IMR-90 (cell line): ENCODE data around the gene SLC29A1. TPM values are rescaled to one million over a fixed set of nuclear protein-coding genes. Genes with fewer than 3 reads are reported as not detected.

Experiments used
- ATAC-seq: fragments of 200-7000 bp; cut with Tn5 transposase; 2 replicates; pipeline ENCODE4 v1.9.1; 2020; ENCODE audit warnings: low read depth, mild to moderate bottlenecking, moderate library complexity
- BruUV-seq: library from RNA; stranded (reverse); fragments of 400-500 nt; replicated peaks from 2 replicates; lab custom pipeline; 2021; lab: Mats Ljungman, UMichigan
- CTCF ChIA-PET: fragments of 300-600 bp; formaldehyde crosslinking; extraction: SDS; loops from one replicate; lab custom pipeline; 2021; ENCODE audit warnings: antibody characterized with exemption; lab: Yijun Ruan, JAX
- POLR2A ChIA-PET: fragments of 300-600 bp; sonication (Branson Sonifier 250); formaldehyde crosslinking; loops from one replicate; lab custom pipeline; 2022; ENCODE audit warnings: antibody characterized with exemption; ENCODE audit not compliant: unreplicated experiment; lab: Charles Lee
- DNase-seq: peaks from one replicate; pipeline ENCODE4 v3.0.0; 2013
- H2AFZ ChIP-seq: replicated peaks from 2 replicates; pipeline ENCODE3; 2013; ENCODE audit warnings: low read length, mild to moderate bottlenecking; ENCODE audit not compliant: poor library complexity
- H2AK5ac ChIP-seq: 2 replicates; pipeline ENCODE4 v1.6.1; 2013; ENCODE audit warnings: low read depth, low read length, inconsistent platforms
- H2AK9ac ChIP-seq: replicated peaks from 2 replicates; pipeline ENCODE3; 2013; ENCODE audit warnings: mild to moderate bottlenecking, low read depth, low read length, moderate library complexity; ENCODE audit not compliant: poor library complexity
- H2BK120ac ChIP-seq: 2 replicates; pipeline ENCODE4 v1.6.1; 2013; ENCODE audit warnings: low read depth, low read length, inconsistent platforms
- H2BK15ac ChIP-seq: 3 replicates; pipeline ENCODE4 v1.6.1; 2013; ENCODE audit warnings: low read depth, low read length, inconsistent platforms
- H2BK20ac ChIP-seq: 2 replicates; pipeline ENCODE4 v1.6.1; 2013; ENCODE audit warnings: low read depth, mild to moderate bottlenecking, inconsistent platforms, low read length, moderate library complexity
- H2BK5ac ChIP-seq: 2 replicates; pipeline ENCODE4 v1.6.1; 2013; ENCODE audit warnings: mild to moderate bottlenecking, low read depth, low read length, inconsistent platforms; ENCODE audit not compliant: poor library complexity, severe bottlenecking
- H3K14ac ChIP-seq: replicated peaks from 2 replicates; pipeline ENCODE4 v1.6.1; 2013; ENCODE audit warnings: low read depth, low read length, inconsistent platforms
- H3K18ac ChIP-seq: 2 replicates; pipeline ENCODE4 v1.6.1; 2013; ENCODE audit warnings: low read depth, low read length, control low read depth
- H3K23ac ChIP-seq: 2 replicates; pipeline ENCODE4 v1.6.1; 2013; ENCODE audit warnings: low read depth, low read length, inconsistent platforms
- H3K27ac ChIP-seq: 2 replicates; pipeline ENCODE4 v1.5.1; 2013; ENCODE audit warnings: mild to moderate bottlenecking, control low read depth, low read length; ENCODE audit not compliant: insufficient read depth
- H3K27me3 ChIP-seq: 2 replicates; pipeline ENCODE4 v1.6.1; 2013; ENCODE audit warnings: low read length; ENCODE audit not compliant: control insufficient read depth, insufficient read depth
- H3K36me3 ChIP-seq: 2 replicates; pipeline ENCODE4 v1.6.1; 2013; ENCODE audit warnings: low read length, mixed read lengths; ENCODE audit not compliant: control insufficient read depth, insufficient read depth
- H3K4ac ChIP-seq: 2 replicates; pipeline ENCODE4 v1.6.1; 2013; ENCODE audit warnings: low read depth, low read length, inconsistent platforms
- H3K4me1 ChIP-seq: 2 replicates; pipeline ENCODE4 v1.6.1; 2013; ENCODE audit warnings: low read length, mixed read lengths; ENCODE audit not compliant: control insufficient read depth, insufficient read depth
- H3K4me2 ChIP-seq: 2 replicates; pipeline ENCODE4 v1.6.1; 2013; ENCODE audit warnings: low read depth, mild to moderate bottlenecking, control low read depth, low read length, moderate library complexity
- H3K4me3 ChIP-seq: 2 replicates; pipeline ENCODE4 v1.5.1; 2013; ENCODE audit warnings: low read depth, mild to moderate bottlenecking, control low read depth, low read length, moderate library complexity; ENCODE audit not compliant: insufficient read depth
- H3K56ac ChIP-seq: 2 replicates; pipeline ENCODE4 v1.6.1; 2013; ENCODE audit warnings: low read length, inconsistent platforms; ENCODE audit not compliant: insufficient read depth; ENCODE audit errors: extremely low read depth
- H3K79me1 ChIP-seq, 2 experiments: 2 replicates each; pipeline ENCODE4 v1.6.1; 2013; ENCODE audit warnings: low read length in 2 of 2, inconsistent platforms in 1 of 2, low read depth in 1 of 2
- H3K9ac ChIP-seq: 2 replicates; pipeline ENCODE4 v1.6.1; 2013; ENCODE audit warnings: low read depth, low read length, control low read depth
- H3K9me1 ChIP-seq: 2 replicates; pipeline ENCODE4 v1.6.1; 2013; ENCODE audit warnings: low read length, inconsistent platforms; ENCODE audit not compliant: insufficient read depth
- H3K9me3 ChIP-seq: 2 replicates; pipeline ENCODE4 v1.6.1; 2013; ENCODE audit warnings: low read length; ENCODE audit not compliant: control insufficient read depth, insufficient read depth
- H4K20me1 ChIP-seq: 2 replicates; pipeline ENCODE4 v1.6.1; 2013; ENCODE audit warnings: low read length, inconsistent platforms; ENCODE audit not compliant: insufficient read depth
- H4K5ac ChIP-seq: 2 replicates; pipeline ENCODE4 v1.6.1; 2013; ENCODE audit warnings: mild to moderate bottlenecking, low read depth, low read length, control low read depth
- H4K8ac ChIP-seq, 2 experiments: 2 replicates each; pipeline ENCODE4 v1.6.1; 2013; ENCODE audit warnings: low read depth in 2 of 2, low read length in 2 of 2, control low read depth in 1 of 2, inconsistent platforms in 1 of 2
- H4K91ac ChIP-seq: 2 replicates; pipeline ENCODE4 v1.6.1; 2013; ENCODE audit warnings: low read depth, low read length, inconsistent platforms; ENCODE audit not compliant: insufficient read depth
- CHD1 ChIP-seq: IDR thresholded peaks from 2 replicates; pipeline ENCODE4 v1.6.1; 2012; ENCODE audit warnings: low read depth, low read length, improper control_type of control experiment
- MAFK ChIP-seq: IDR thresholded peaks from 2 replicates; pipeline ENCODE4 v1.6.1; 2012; ENCODE audit warnings: low read depth, low read length, improper control_type of control experiment
- MAZ ChIP-seq: IDR thresholded peaks from 2 replicates; pipeline ENCODE4 v1.6.1; 2012; ENCODE audit warnings: low read depth, mild to moderate bottlenecking, low read length, improper control_type of control experiment, moderate library complexity, borderline replicate concordance
- MXI1 ChIP-seq: IDR thresholded peaks from 2 replicates; pipeline ENCODE4 v1.6.1; 2012; ENCODE audit warnings: low read depth, mild to moderate bottlenecking, low read length, moderate library complexity, borderline replicate concordance
- POLR2A ChIP-seq: IDR thresholded peaks from 2 replicates; pipeline ENCODE4 v1.6.1; 2012; ENCODE audit warnings: mild to moderate bottlenecking, low read depth, low read length
- RFX5 ChIP-seq: IDR thresholded peaks from 2 replicates; pipeline ENCODE4 v1.8.0; 2012; ENCODE audit warnings: low read depth, mild to moderate bottlenecking, low read length, moderate library complexity
- SMC3 ChIP-seq: fragments of 150-350 bp; IDR thresholded peaks from 2 replicates; pipeline ENCODE4 v1.6.1; 2016; ENCODE audit warnings: low read depth, mild to moderate bottlenecking, antibody characterized with exemption, low read length, moderate library complexity
- USF2 ChIP-seq: fragments of 150-350 bp; IDR thresholded peaks from 2 replicates; pipeline ENCODE4 v1.6.1; 2017; ENCODE audit warnings: mild to moderate bottlenecking, antibody characterized with exemption, low read length, low read depth
- WGBS, 2 experiments: methylation state at CpG; one replicate each; pipeline versions ENCODE4 v1.1.5 to v1.1.7; 2013; ENCODE audit warnings: missing lambda C conversion rate in 2 of 2; ENCODE audit not compliant: insufficient read length in 1 of 2; ENCODE audit errors: extremely low coverage in 2 of 2; 5-methylcytosine and 5-hydroxymethylcytosine counted together
- dilution Hi-C: fragments of 300-500 bp; cut with HindIII; formaldehyde crosslinking; loops from one replicate; pipeline ENCODE4 v1.14.3; 2018; ENCODE audit warnings: low sequenced_read_pairs; ENCODE audit not compliant: unreplicated experiment
- in situ Hi-C: fragments of 300-500 bp; cut with MboI; formaldehyde crosslinking; loops from 3 replicates; pipeline ENCODE4 v1.14.3; 2019; ENCODE audit warnings: low sequenced_read_pairs, inconsistent platforms, mixed read lengths
- intact Hi-C: fragments of 100-400 bp; cut with micrococcal nuclease; formaldehyde crosslinking; loops from 2 replicates; pipeline ENCODE4 v1.10.0; 2022
- polyA plus RNA-seq, 3 experiments: library from polyadenylated mRNA; depleted of rRNA; stranded (reverse); fragments of >200 nt; gene quantifications; 2 replicates each; pipeline ENCODE4 v1.2.3, GENCODE V29; 2012; ENCODE audit warnings: low replicate concordance in 1 of 3
- total RNA-seq: library from RNA; depleted of rRNA; stranded (reverse); fragments of >200 nt; gene quantifications from 2 replicates; pipeline ENCODE4 v1.2.3, GENCODE V29; 2012

The SLC29A1 gene
- total and polyA plus RNA-seq, 2 of the 4 experiments (the other 2 are of a cell fraction): 4.1 to 22.1 TPM

- H2AFZ ChIP-seq: no peak overlapping the region
- dilution Hi-C loops (no loop called here), intact Hi-C loops (no loop called here), in situ Hi-C loops (no loop called here)
- no peak overlapping the region for H3K4ac ChIP-seq
- H3K36me3 ChIP-seq: no peaks in the 10 kb centered on the region
- no peak overlapping the region; the same call in 1 of the 2 replicates for H3K4me3 ChIP-seq
- WGBS, 2 experiments: 0% methylated on average over 12 of the region's 90 CpGs; no CpG with 5 or more reads in 1 of the 2 experiments
- H2AK5ac ChIP-seq: no peak overlapping the region
- H2AK9ac ChIP-seq: no peak overlapping the region
- no peak overlapping the region for H3K14ac ChIP-seq
- no peak overlapping the region for H3K27ac ChIP-seq
- H4K20me1 ChIP-seq: no peaks in the 10 kb centered on the region; the same call in 1 of the 2 replicates
- no peak overlapping the region for H2BK120ac ChIP-seq
- no peak overlapping the region for H4K91ac ChIP-seq
- no peaks in the 10 kb centered on the region for H3K79me1 ChIP-seq
- no peak overlapping the region; the same call in 1 of the 2 replicates for H3K4me2 ChIP-seq
- ChIA-PET CTCF (interaction anchor here (1.1 kb wide), 1 partner anchor 63 kb away, joined by 3 read pairs; no protein-coding TSS in a partner anchor), POLR2A (no interaction called here)
- no peak overlapping the region for H3K23ac ChIP-seq
- no peaks in the 10 kb centered on the region for H3K9me1 ChIP-seq
- peak; percentile 55; the same call in 1 of the 2 replicates for ATAC-seq
- no peaks in the 10 kb centered on the region for H3K9me3 ChIP-seq
- no peak for DNase-seq
- no peak overlapping the region for H3K9ac ChIP-seq
- no peak overlapping the region for H2BK15ac ChIP-seq
- no peak overlapping the region for H2BK5ac ChIP-seq
- H4K8ac ChIP-seq: no peak overlapping the region
- no TSS peak for BruUV-seq
- no peak overlapping the region for H4K5ac ChIP-seq
- no peak overlapping the region for H3K18ac ChIP-seq
- no peak overlapping the region for H3K56ac ChIP-seq
- TF ChIP-seq USF2 (no peak), MAFK (no peak), CHD1 (no peak), MAZ (peak; percentile 43; the same call in 1 of the 2 replicates), MXI1 (no peak), POLR2A (no peak), RFX5 (no peak), SMC3 (no peak)
- no peak overlapping the region for H2BK20ac ChIP-seq
- H3K4me1 ChIP-seq: no peaks in the 10 kb centered on the region
- H3K27me3 ChIP-seq: peaks cover 61% of the 10 kb centered on the region
These were observed 47.4 kb downstream of the SLC29A1 start for GRCh38 chr6:44270526-44271405.
